AG04450 (cell line): Measurements from ENCODE around the gene BCAR3. TPM values are rescaled to one million over a fixed set of nuclear protein-coding genes. Genes with fewer than 3 reads are reported as not detected.

Source experiments
- CTCF ChIA-PET: fragments of 300-600, 350-600 bp; formaldehyde crosslinking; extraction: SDS; loops from one replicate; lab custom pipeline; 2022; ENCODE audit warnings: antibody characterized with exemption, inconsistent platforms; lab: Charles Lee
- POLR2A ChIA-PET: fragments of 350-600 bp; formaldehyde crosslinking; extraction: SDS; loops from one replicate; lab custom pipeline; 2021; ENCODE audit warnings: antibody characterized with exemption, inconsistent platforms; lab: Yijun Ruan, JAX
- DNase-seq: peaks from one replicate; pipeline ENCODE4 v3.0.0-alpha.2; 2011; ENCODE audit warnings: low read depth, low spot score
- H3K27ac ChIP-seq: one replicate; pipeline ENCODE4 v1.5.1; 2012; ENCODE audit warnings: low read depth, low read length, control low read depth
- H3K27me3 ChIP-seq: one replicate; pipeline ENCODE4 v1.6.0; 2012; ENCODE audit warnings: low read length; ENCODE audit not compliant: control insufficient read depth, insufficient read depth
- H3K4me3 ChIP-seq: 2 replicates; pipeline ENCODE4 v1.5.1; 2011; ENCODE audit warnings: mild to moderate bottlenecking, low read depth, low read length, control low read depth
- H3K9me3 ChIP-seq: 2 replicates; pipeline ENCODE4 v1.5.1; 2012; ENCODE audit warnings: low read length; ENCODE audit not compliant: control insufficient read depth, insufficient read depth
- polyA plus RNA-seq: library from polyadenylated mRNA; depleted of rRNA; stranded (reverse); fragments of >200 nt; gene quantifications from 2 replicates; pipeline ENCODE4 v1.2.3, GENCODE V29; 2011
- TF ChIP-seq, protein P1 (sequence below): IDR thresholded peaks from 2 replicates; pipeline ENCODE4 v1.5.1; 2011; ENCODE audit warnings: low read depth, low read length, control low read depth, inconsistent platforms

BCAR3 gene
- polyA plus RNA-seq, 1 experiment: 20.6 TPM

DNA sequence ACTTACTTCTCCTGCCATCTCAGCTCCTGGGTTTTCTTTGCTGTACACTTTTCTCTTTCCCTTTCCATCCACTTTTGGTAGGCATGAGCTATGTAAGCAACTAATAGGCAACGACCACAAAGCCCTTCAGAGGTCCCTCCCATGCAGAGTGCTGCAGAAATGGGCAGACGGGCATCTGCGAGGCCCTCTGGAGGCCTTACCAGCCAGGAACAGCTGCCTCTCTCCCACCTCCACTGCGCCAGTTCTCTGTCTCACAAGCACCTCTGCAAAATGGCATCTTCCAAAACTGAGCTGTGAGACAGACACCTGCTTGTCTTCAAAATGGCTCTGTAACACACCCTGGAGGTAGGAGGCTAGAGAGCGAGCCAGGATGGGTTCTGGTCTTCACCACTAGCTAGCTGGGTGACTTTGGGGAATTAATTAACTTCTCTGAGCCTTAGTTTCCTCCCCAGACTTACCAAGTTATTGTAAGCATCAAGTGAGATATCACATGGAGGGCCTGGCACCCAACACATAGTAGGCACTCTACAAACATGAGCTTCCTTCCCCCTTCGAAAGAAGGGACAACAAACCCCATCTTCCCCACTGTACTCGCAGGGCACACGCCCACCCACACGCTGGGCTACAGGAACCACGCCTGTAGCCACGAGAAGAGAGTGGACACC lies 62.0 kb downstream of the BCAR3 start:
- POLR2A ChIA-PET: interaction anchor here (0.6 kb wide), 1 partner anchor 963 kb away, joined by 4 read pairs; no protein-coding TSS in a partner anchor

DNA sequence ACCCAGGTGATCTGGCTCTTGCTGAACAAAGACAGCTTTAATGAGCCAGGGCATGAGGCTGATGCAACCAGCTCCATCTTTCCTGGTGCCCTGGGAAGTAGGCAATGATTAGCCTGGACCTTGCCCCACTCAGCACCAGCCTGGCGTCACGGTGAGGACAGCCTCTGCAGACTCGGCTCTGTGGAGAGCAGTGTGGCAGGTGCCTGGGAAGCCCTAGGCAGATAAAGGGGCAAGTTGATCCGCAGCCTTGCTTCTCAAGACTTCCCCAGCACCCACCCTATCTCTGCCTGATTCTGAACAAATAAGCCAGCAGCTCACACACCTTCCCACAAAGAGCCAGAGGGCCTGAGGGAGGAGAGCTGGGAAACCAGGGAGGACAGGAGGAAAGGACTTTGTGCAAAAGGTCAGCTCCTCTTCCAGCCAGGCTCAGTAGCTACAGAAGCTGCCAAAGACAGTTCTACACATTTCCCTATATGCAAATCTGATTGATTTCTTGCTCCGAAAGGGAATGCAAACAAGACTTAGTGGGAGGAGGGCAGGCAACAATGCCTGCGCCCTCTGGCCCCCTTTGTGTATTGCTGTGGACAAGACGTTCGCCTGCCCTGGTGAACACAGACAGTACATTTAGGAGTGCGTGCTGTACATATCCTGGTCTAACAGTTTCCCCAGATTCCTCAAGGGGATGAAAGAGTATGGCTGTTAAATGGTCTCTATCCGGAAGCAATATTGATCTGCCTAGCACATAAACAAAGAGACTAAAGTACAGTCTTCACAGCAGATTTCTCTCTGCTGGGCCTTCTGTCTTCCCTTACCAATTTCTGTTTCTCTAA lies 63.8 kb downstream of the BCAR3 start:
- Histone ChIP-seq H3K9me3 (no peaks in the 10 kb centered on the region), H3K27me3 (no peaks in the 10 kb centered on the region), H3K4me3 (no peak overlapping the region), H3K27ac (peak overlapping the region; percentile 1)
- TF ChIP-seq, protein P1, sequence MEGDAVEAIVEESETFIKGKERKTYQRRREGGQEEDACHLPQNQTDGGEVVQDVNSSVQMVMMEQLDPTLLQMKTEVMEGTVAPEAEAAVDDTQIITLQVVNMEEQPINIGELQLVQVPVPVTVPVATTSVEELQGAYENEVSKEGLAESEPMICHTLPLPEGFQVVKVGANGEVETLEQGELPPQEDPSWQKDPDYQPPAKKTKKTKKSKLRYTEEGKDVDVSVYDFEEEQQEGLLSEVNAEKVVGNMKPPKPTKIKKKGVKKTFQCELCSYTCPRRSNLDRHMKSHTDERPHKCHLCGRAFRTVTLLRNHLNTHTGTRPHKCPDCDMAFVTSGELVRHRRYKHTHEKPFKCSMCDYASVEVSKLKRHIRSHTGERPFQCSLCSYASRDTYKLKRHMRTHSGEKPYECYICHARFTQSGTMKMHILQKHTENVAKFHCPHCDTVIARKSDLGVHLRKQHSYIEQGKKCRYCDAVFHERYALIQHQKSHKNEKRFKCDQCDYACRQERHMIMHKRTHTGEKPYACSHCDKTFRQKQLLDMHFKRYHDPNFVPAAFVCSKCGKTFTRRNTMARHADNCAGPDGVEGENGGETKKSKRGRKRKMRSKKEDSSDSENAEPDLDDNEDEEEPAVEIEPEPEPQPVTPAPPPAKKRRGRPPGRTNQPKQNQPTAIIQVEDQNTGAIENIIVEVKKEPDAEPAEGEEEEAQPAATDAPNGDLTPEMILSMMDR: no peak
- ChIA-PET POLR2A (no interaction called here), CTCF (interaction anchor here (0.7 to 1.6 kb wide), 2 partner anchors 11 to 228 kb away, joined by 3 to 7 read pairs; no protein-coding TSS in a partner anchor)
- DNase-seq: no peak

More for the DNA sequence above, 62.0 kb downstream of the BCAR3 start:
- no peak for DNase-seq
- H3K27ac ChIP-seq: no peak overlapping the region
- H3K27me3 ChIP-seq: no peaks in the 10 kb centered on the region
- no peak overlapping the region for H3K4me3 ChIP-seq
- TF ChIP-seq, protein P1: no peak
- no peaks in the 10 kb centered on the region for H3K9me3 ChIP-seq
- CTCF ChIA-PET: interaction anchor here (0.5 to 2.2 kb wide), 7 partner anchors 10 to 315 kb away, joined by 3 to 14 read pairs (median 4); no protein-coding TSS in a partner anchor

DNA sequence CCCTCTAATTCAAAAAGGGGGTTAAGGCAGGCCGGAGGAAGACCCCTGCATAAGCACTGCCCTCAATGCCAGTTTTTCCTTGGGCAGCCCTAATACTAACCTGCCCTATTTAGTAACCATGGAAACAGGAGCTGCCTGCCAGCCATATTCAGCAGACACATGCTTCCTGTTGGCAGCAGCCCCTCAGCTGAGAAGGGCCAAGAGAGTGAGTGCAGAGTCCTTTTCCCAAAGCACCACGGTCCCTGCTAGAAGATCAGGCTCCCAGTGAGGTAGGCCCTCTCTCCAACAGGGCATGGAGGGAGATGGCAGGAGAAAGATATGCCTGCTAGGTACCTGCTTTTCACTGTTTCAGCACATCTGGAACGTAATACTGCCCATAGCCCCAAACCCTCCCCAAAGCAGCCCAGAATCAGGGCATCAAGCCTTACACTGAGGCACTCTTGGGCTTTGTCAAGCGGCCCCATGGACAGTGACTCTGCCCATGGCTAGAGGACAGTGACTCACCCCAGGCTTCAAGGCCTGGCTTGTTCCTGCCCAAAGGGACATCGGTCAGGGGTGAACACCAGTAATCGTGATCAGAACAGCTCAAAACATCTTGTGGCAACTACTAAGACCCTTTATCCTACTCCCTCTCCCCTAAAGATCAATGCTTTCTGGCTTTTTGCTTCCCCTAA lies 64.5 kb downstream of the BCAR3 start:
- ChIA-PET CTCF (interaction anchor here (0.5 to 1.6 kb wide), 3 partner anchors 12 to 229 kb away, joined by 3 to 7 read pairs (median 3); no protein-coding TSS in a partner anchor), POLR2A (interaction anchor here (0.5 kb wide), 1 partner anchor 43 kb away, joined by 3 read pairs; no protein-coding TSS in a partner anchor)
- Histone ChIP-seq H3K4me3 (no peak overlapping the region), H3K27me3 (no peaks in the 10 kb centered on the region), H3K9me3 (no peaks in the 10 kb centered on the region), H3K27ac (peak overlapping the region; percentile 1)
- no peak for DNase-seq
- TF ChIP-seq, protein P1: no peak

DNA sequence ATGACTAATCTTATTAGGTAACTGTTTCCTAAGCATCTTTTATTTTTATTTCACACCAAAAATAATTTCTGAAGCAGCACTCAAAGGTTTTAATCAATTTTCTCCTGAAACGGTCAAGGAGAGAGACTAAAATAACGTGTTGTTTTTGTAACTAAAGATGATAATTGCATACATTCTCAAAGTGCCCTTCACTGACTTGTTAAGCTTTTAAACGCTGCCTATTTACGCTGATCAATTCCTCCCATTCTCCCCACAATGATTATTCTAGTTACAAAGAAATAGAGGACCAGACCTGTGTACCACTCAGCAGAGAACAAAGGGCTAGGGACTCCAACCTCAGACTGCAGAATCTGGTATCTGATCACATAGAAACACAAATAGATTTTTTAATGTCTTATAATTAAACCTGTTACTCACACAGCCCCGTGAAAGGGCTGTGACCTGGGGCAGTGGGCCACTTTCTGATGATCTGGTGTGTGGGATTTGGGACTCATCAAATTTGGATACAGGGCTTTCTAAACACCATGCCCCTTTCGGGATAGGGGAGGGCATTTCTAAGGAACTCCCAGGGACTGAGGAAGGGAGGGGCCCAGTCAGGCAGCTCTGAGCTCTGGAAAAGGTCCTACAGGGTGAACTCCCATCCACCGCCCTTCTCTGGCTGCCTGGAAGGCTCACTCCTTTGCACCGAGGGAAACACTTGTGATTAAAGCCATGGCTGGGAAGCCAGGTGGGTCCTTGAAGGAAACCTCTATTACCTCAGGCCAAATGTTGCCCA lies 65.2 kb downstream of the BCAR3 start:
- H3K9me3 ChIP-seq: no peaks in the 10 kb centered on the region
- ChIA-PET POLR2A (no interaction called here), CTCF (interaction anchor here (1.4 to 3.7 kb wide), 2 partner anchors 13 to 312 kb away, joined by 4 to 17 read pairs; no protein-coding TSS in a partner anchor)
- H3K27me3 ChIP-seq: no peaks in the 10 kb centered on the region
- DNase-seq: no peak
- TF ChIP-seq, protein P1: no peak
- no peak overlapping the region for H3K4me3 ChIP-seq
- no peak overlapping the region for H3K27ac ChIP-seq
